ENCODE data around the gene SLC24A4. TPM values are rescaled to one million over a fixed set of nuclear protein-coding genes. Genes with fewer than 3 reads are reported as not detected.
A peak's percentile ranks its signal among the peaks of the same experiment; 100 is the strongest.

SLC24A4 gene
- polyA plus RNA-seq, 4 donors: 0.16 to 0.31 TPM; not detected in 2

DNA sequence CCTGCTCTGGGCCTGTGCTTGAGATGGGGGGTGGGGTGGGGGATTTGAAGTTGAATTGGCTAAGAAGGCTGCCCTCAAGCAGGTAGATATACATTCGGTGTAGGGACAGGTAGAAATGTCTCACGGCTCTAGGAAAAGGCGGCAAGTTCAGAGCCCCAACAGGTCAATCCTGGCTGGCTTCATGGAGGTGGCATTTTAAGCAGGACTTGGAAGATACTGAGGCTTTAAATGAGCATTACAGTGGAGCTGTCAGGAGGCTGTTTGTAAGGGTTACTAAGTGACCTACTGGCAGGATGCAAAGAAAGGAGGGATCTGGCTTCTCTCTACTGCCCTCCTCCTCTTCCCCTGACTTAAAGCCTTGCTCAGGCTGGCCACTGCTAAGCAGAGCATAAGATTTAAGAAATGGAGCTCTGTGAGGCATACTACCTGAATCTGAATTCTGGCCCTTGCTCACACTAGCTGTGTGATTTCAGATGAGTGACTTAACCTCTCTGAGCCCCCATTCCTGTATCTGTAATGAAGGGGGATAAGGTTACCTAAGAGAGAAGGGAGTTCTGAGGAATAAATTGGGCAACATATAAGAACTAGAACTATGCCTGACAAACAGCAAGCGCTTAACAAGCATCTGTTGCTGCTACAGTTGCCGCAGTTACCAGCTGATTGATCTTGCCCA lies 61.6 kb downstream of the SLC24A4 start:
- 83 to 90% (median 88%) methylated on average over 5 of the region's 5 CpGs for WGBS, 3 donors
- Histone ChIP-seq H3K27ac (ENCODE audit: low read depth in 1 of 3, low read length in 2 of 3) (no peak overlapping the region), H3K36me3 (ENCODE audit: control insufficient read depth in 3 of 3, insufficient read depth in 2 of 3, low read depth in 1 of 3, low read length in 3 of 3) (no peaks in the 10 kb centered on the region), H3K4me1 (ENCODE audit: control insufficient read depth in 3 of 3, insufficient read depth in 2 of 3, low read depth in 1 of 3, low read length in 2 of 3) (no peaks in the 10 kb centered on the region), H3K27me3 (ENCODE audit: control insufficient read depth in 3 of 3, insufficient read depth in 3 of 3, low read length in 3 of 3) (peaks cover 0 to 4% (median 0%) of the 10 kb centered on the region in 3 donors), H3K4me3 (ENCODE audit: low read depth in 1 of 3, low read length in 3 of 3) (no peak overlapping the region), H3K9me3 (ENCODE audit: control insufficient read depth in 2 of 2, insufficient read depth in 1 of 2, low read depth in 1 of 2, low read length in 1 of 2) (no peaks in the 10 kb centered on the region)
- FAIRE-seq: no peak
- no peak for DNase-seq

DNA sequence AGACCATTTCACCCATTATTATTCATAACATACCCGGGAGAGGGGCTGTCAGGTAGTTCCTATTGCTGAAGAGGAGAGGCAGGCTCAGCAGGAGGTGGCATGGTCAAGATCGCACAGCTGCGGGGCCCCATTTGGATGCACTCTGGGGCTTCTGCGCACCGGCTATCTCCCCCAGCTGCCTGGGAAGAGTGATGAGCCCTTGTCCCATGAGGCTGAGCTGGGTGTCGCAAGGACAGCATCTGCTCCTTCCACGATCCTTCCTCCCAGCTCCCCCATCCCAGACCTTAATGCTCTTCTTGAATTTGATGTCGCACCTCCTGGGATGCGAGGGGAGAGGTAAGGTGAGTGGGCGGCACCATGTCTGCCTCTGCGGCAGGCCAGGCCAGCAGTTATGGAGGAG lies 62.6 kb downstream of the SLC24A4 start:
- 72 to 89% (median 77%) methylated on average over 11 of the region's 11 CpGs for WGBS, 3 donors
- Histone ChIP-seq H3K4me1 (ENCODE audit: control insufficient read depth in 3 of 3, insufficient read depth in 2 of 3, low read depth in 1 of 3, low read length in 2 of 3) (no peaks in the 10 kb centered on the region), H3K27me3 (ENCODE audit: control insufficient read depth in 3 of 3, insufficient read depth in 3 of 3, low read length in 3 of 3) (peaks cover 0 to 4% (median 0%) of the 10 kb centered on the region in 3 donors), H3K36me3 (ENCODE audit: control insufficient read depth in 3 of 3, insufficient read depth in 2 of 3, low read depth in 1 of 3, low read length in 3 of 3) (no peaks in the 10 kb centered on the region), H3K27ac (ENCODE audit: low read depth in 1 of 3, low read length in 2 of 3) (no peak overlapping the region), H3K9me3 (ENCODE audit: control insufficient read depth in 2 of 2, insufficient read depth in 1 of 2, low read depth in 1 of 2, low read length in 1 of 2) (no peaks in the 10 kb centered on the region), H3K4me3 (ENCODE audit: low read depth in 1 of 3, low read length in 3 of 3) (no peak overlapping the region)
- no peak for FAIRE-seq
- no peak for DNase-seq

DNA sequence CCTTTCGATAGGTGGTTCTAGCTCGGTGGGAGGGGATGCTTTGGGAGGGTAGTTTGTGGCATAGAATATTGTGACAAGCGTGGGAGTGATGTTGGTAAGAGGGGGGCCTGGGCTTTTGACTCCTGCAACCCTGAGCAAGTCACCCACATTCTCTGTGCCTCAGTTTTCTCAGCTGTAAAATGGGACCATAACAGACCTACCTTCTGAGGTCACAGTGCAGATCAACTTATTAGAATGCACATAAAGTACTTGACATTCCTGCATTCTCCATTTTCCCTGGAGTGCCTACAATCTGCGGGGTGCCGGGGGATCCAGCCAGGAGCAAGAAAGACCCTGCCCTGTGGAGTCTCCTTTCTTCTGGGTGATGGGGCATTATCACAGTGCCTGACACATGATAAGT lies 63.2 kb downstream of the SLC24A4 start:
- Histone ChIP-seq H3K27ac (ENCODE audit: low read depth in 1 of 3, low read length in 2 of 3) (no peak overlapping the region), H3K4me3 (ENCODE audit: low read depth in 1 of 3, low read length in 3 of 3) (no peak overlapping the region), H3K4me1 (ENCODE audit: control insufficient read depth in 3 of 3, insufficient read depth in 2 of 3, low read depth in 1 of 3, low read length in 2 of 3) (no peaks in the 10 kb centered on the region), H3K27me3 (ENCODE audit: control insufficient read depth in 3 of 3, insufficient read depth in 3 of 3, low read length in 3 of 3) (peaks cover 0 to 4% (median 0%) of the 10 kb centered on the region in 3 donors), H3K36me3 (ENCODE audit: control insufficient read depth in 3 of 3, insufficient read depth in 2 of 3, low read depth in 1 of 3, low read length in 3 of 3) (no peaks in the 10 kb centered on the region), H3K9me3 (ENCODE audit: control insufficient read depth in 2 of 2, insufficient read depth in 1 of 2, low read depth in 1 of 2, low read length in 1 of 2) (no peaks in the 10 kb centered on the region)
- WGBS, 3 donors: 81 to 88% (median 87%) methylated on average over 5 of the region's 5 CpGs
- FAIRE-seq: no peak
- DNase-seq: no peak

DNA sequence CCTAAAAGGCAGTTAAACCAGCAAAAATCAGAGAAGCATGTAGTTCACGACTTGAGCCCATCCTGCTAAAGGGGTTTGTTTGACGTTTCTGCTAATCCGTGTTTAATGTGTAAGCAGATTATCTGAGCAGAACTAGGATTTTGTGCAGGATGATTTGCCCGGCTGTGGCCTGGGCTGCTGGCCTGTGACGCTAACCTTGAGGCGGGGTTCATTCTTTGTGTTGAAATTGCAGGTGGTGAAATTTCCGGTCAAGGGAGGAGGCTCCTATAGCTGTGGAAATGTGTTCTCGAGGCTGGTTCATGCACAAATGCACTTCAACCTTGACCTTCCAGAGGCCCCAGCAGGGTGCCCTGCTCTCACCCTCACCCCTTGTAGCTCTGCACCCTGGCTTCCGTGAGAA lies 63.7 kb downstream of the SLC24A4 start:
- Histone ChIP-seq H3K9me3 (ENCODE audit: control insufficient read depth in 2 of 2, insufficient read depth in 1 of 2, low read depth in 1 of 2, low read length in 1 of 2) (no peaks in the 10 kb centered on the region), H3K4me1 (ENCODE audit: control insufficient read depth in 3 of 3, insufficient read depth in 2 of 3, low read depth in 1 of 3, low read length in 2 of 3) (no peaks in the 10 kb centered on the region), H3K27me3 (ENCODE audit: control insufficient read depth in 3 of 3, insufficient read depth in 3 of 3, low read length in 3 of 3) (peaks cover 0 to 4% (median 0%) of the 10 kb centered on the region in 3 donors), H3K36me3 (ENCODE audit: control insufficient read depth in 3 of 3, insufficient read depth in 2 of 3, low read depth in 1 of 3, low read length in 3 of 3) (no peaks in the 10 kb centered on the region), H3K4me3 (ENCODE audit: low read depth in 1 of 3, low read length in 3 of 3) (no peak overlapping the region), H3K27ac (ENCODE audit: low read depth in 1 of 3, low read length in 2 of 3) (no peak overlapping the region)
- 32 to 57% (median 34%) methylated on average over 9 of the region's 9 CpGs for WGBS, 3 donors
- DNase-seq (peak in 1 of 2 donors; percentile 16), FAIRE-seq (no peak)

- Histone ChIP-seq H3K27me3 (ENCODE audit: control insufficient read depth in 3 of 3, insufficient read depth in 3 of 3, low read length in 3 of 3) (peaks cover 0 to 4% (median 0%) of the 10 kb centered on the region in 3 donors), H3K27ac (ENCODE audit: low read depth in 1 of 3, low read length in 2 of 3) (no peak overlapping the region), H3K36me3 (ENCODE audit: control insufficient read depth in 3 of 3, insufficient read depth in 2 of 3, low read depth in 1 of 3, low read length in 3 of 3) (no peaks in the 10 kb centered on the region), H3K4me1 (ENCODE audit: control insufficient read depth in 3 of 3, insufficient read depth in 2 of 3, low read depth in 1 of 3, low read length in 2 of 3) (no peaks in the 10 kb centered on the region), H3K4me3 (ENCODE audit: low read depth in 1 of 3, low read length in 3 of 3) (no peak overlapping the region), H3K9me3 (ENCODE audit: control insufficient read depth in 2 of 2, insufficient read depth in 1 of 2, low read depth in 1 of 2, low read length in 1 of 2) (no peaks in the 10 kb centered on the region)
- FAIRE-seq: no peak
- DNase-seq: no peak
- WGBS, 3 donors: 83 to 93% (median 91%) methylated on average over 1 of the region's 1 CpG
Observed at GRCh38 chr14:92387578-92387977, 64.6 kb downstream of the SLC24A4 start.

- Histone ChIP-seq H3K36me3 (ENCODE audit: control insufficient read depth in 3 of 3, insufficient read depth in 2 of 3, low read depth in 1 of 3, low read length in 3 of 3) (no peaks in the 10 kb centered on the region), H3K9me3 (ENCODE audit: control insufficient read depth in 2 of 2, insufficient read depth in 1 of 2, low read depth in 1 of 2, low read length in 1 of 2) (no peaks in the 10 kb centered on the region), H3K4me3 (ENCODE audit: low read depth in 1 of 3, low read length in 3 of 3) (no peak overlapping the region), H3K4me1 (ENCODE audit: control insufficient read depth in 3 of 3, insufficient read depth in 2 of 3, low read depth in 1 of 3, low read length in 2 of 3) (no peaks in the 10 kb centered on the region), H3K27ac (ENCODE audit: low read depth in 1 of 3, low read length in 2 of 3) (no peak overlapping the region), H3K27me3 (ENCODE audit: control insufficient read depth in 3 of 3, insufficient read depth in 3 of 3, low read length in 3 of 3) (no peaks in the 10 kb centered on the region)
- WGBS, 3 donors: 65 to 72% (median 71%) methylated on average over 11 to 12 of the region's 12 CpGs
- no peak for DNase-seq
- FAIRE-seq: no peak
Observed at GRCh38 chr14:92389598-92390158, 66.7 kb downstream of the SLC24A4 start.

DNA sequence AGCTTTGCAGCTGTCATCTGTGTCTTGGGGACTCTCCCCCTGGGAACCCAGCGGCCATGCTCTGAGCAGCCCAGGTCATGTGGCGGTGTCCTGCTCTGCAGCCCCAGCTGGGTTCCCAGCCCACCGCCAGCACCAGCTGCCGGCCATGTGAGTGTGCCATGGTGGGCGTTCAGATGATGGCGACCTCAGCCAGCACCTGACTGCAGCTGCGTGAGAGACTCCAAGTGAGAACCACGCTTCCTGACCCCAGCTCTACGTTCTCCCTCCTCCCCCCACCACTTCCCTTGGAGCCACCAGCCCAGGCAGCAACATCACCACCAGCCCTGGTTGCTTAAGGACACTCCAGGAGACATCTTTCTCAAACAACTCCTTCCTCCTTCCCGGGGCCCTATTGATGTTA lies 68.8 kb downstream of the SLC24A4 start:
- Histone ChIP-seq H3K27ac (ENCODE audit: low read depth in 1 of 3, low read length in 2 of 3) (no peak overlapping the region), H3K4me1 (ENCODE audit: control insufficient read depth in 3 of 3, insufficient read depth in 2 of 3, low read depth in 1 of 3, low read length in 2 of 3) (no peaks in the 10 kb centered on the region), H3K9me3 (ENCODE audit: control insufficient read depth in 2 of 2, insufficient read depth in 1 of 2, low read depth in 1 of 2, low read length in 1 of 2) (no peaks in the 10 kb centered on the region), H3K27me3 (ENCODE audit: control insufficient read depth in 3 of 3, insufficient read depth in 3 of 3, low read length in 3 of 3) (no peaks in the 10 kb centered on the region), H3K4me3 (ENCODE audit: low read depth in 1 of 3, low read length in 3 of 3) (no peak overlapping the region), H3K36me3 (ENCODE audit: control insufficient read depth in 3 of 3, insufficient read depth in 2 of 3, low read depth in 1 of 3, low read length in 3 of 3) (no peaks in the 10 kb centered on the region)
- DNase-seq (no peak), FAIRE-seq (no peak)
- WGBS, 3 donors: 74 to 81% (median 78%) methylated on average over 10 of the region's 10 CpGs

- no peak for FAIRE-seq
- 77 to 83% (median 79%) methylated on average over 9 of the region's 9 CpGs for WGBS, 3 donors
- H3K4me3 ChIP-seq (ENCODE audit: low read depth in 1 of 3, low read length in 3 of 3): no peak overlapping the region
Observed at GRCh38 chr14:92392711-92393110, 69.7 kb downstream of the SLC24A4 start.

More at GRCh38 chr14:92392711-92393110, 69.7 kb downstream of the SLC24A4 start:
- DNase-seq: no peak
- Histone ChIP-seq H3K27me3 (ENCODE audit: control insufficient read depth in 3 of 3, insufficient read depth in 3 of 3, low read length in 3 of 3) (no peaks in the 10 kb centered on the region), H3K36me3 (ENCODE audit: control insufficient read depth in 3 of 3, insufficient read depth in 2 of 3, low read depth in 1 of 3, low read length in 3 of 3) (no peaks in the 10 kb centered on the region), H3K9me3 (ENCODE audit: control insufficient read depth in 2 of 2, insufficient read depth in 1 of 2, low read depth in 1 of 2, low read length in 1 of 2) (no peaks in the 10 kb centered on the region), H3K4me1 (ENCODE audit: control insufficient read depth in 3 of 3, insufficient read depth in 2 of 3, low read depth in 1 of 3, low read length in 2 of 3) (no peaks in the 10 kb centered on the region), H3K27ac (ENCODE audit: low read depth in 1 of 3, low read length in 2 of 3) (no peak overlapping the region)
